HCT116 (cell line): ENCODE measurements around the gene BCL7A. TPM values are rescaled to one million over a fixed set of nuclear protein-coding genes. Genes with fewer than 3 reads are reported as not detected.

Source experiments
- ATAC-seq: fragments of 200-7000 bp; cut with Tn5 transposase; 2 replicates; pipeline ENCODE4 v1.9.1; 2020; ENCODE audit warnings: mild to moderate bottlenecking, moderate library complexity
- BruUV-seq: library from RNA; stranded (reverse); fragments of 400-500 nt; replicated peaks from 2 replicates; lab custom pipeline; 2021; lab: Mats Ljungman, UMichigan
- CTCF ChIA-PET: fragments of 300-600 bp; sonication (Branson Sonifier 250); formaldehyde crosslinking; loops from one replicate; lab custom pipeline; 2021; ENCODE audit warnings: antibody characterized with exemption; lab: Charles Lee
- POLR2A ChIA-PET: fragments of 300-600, 350-600 bp; sonication (Branson Sonifier 250); formaldehyde crosslinking; loops from one replicate; lab custom pipeline; 2021; ENCODE audit warnings: antibody characterized with exemption; lab: Charles Lee
- RAD21 ChIA-PET, 2 experiments: fragments of 300-600 bp; sonication (Branson Sonifier 250); formaldehyde crosslinking; loops; one replicate each; lab custom pipeline; 2023; ENCODE audit warnings: low total read pairs in 2 of 2; ENCODE audit not compliant: uncharacterized antibody in 2 of 2, unreplicated experiment in 2 of 2, low non-redundant PET in 1 of 2; lab: Charles Lee
- DNase-seq: peaks from one replicate; pipeline ENCODE4 v3.0.0-alpha.2; 2010; ENCODE audit warnings: low read depth, low spot score
- H2AFZ ChIP-seq: fragments of 200-600 bp; shearing (Covaris generic), sonication (generic); 2 replicates; pipeline ENCODE4 v1.6.1; 2017; ENCODE audit warnings: low read depth, mixed run types, mixed read lengths, antibody characterized with exemption, low read length; ENCODE audit not compliant: poor library complexity, severe bottlenecking
- H3K27ac ChIP-seq: 2 replicates; pipeline ENCODE4 v1.5.1; 2012; ENCODE audit warnings: low read depth, low read length
- H3K27me3 ChIP-seq: fragments of 200-600 bp; sonication (generic); 2 replicates; pipeline ENCODE4 v1.6.1; 2016; ENCODE audit warnings: mixed run types, low read length, mixed read lengths; ENCODE audit not compliant: insufficient read depth
- H3K36me3 ChIP-seq, 2 experiments: fragments of 200-500 bp in 1 of 2; fragments of 200-600 bp in 1 of 2; sonication (Bioruptor generic) in 1 of 2; sonication (generic) in 1 of 2; 2 replicates each; pipeline versions ENCODE4 v1.5.1 to v1.6.1; 2014 to 2016; ENCODE audit warnings: low read length in 2 of 2, inconsistent platforms in 1 of 2, mixed read lengths in 1 of 2, mixed run types in 1 of 2; ENCODE audit not compliant: insufficient read depth in 2 of 2, control insufficient read depth in 1 of 2
- H3K4me1 ChIP-seq, 2 experiments: fragments of 200-600 bp in 1 of 2; sonication (generic) in 1 of 2; 2 replicates each; pipeline versions ENCODE4 v1.5.1 to v1.6.1; 2012 to 2017; ENCODE audit warnings: low read length in 2 of 2, inconsistent platforms in 1 of 2, mild to moderate bottlenecking in 1 of 2, mixed read lengths in 1 of 2, mixed run types in 1 of 2, moderate library complexity in 1 of 2; ENCODE audit not compliant: insufficient read depth in 2 of 2, control insufficient read depth in 1 of 2
- H3K4me2 ChIP-seq: fragments of 200-600 bp; sonication (generic); 2 replicates; pipeline ENCODE4 v1.6.1; 2017; ENCODE audit warnings: mixed run types, low read length, mixed read lengths
- H3K4me3 ChIP-seq, 2 experiments: fragments of 200-600 bp in 1 of 2; sonication (generic) in 1 of 2; replicated peaks in 1 of 2; 2 replicates each; pipeline ENCODE4 v1.5.1; 2011 to 2016; ENCODE audit warnings: low read length in 2 of 2, control low read depth in 1 of 2, low read depth in 1 of 2, mild to moderate bottlenecking in 1 of 2, mixed read lengths in 1 of 2, mixed run types in 1 of 2
- H3K79me2 ChIP-seq: fragments of 200-600 bp; sonication (generic); 2 replicates; pipeline ENCODE4 v1.6.1; 2017; ENCODE audit warnings: mild to moderate bottlenecking, mixed run types, low read length, moderate library complexity, mixed read lengths; ENCODE audit not compliant: insufficient read depth
- H3K9ac ChIP-seq: fragments of 200-600 bp; sonication (generic); 2 replicates; pipeline ENCODE4 v1.6.1; 2016; ENCODE audit warnings: low read length, mixed read lengths
- H3K9me2 ChIP-seq: fragments of 200-600 bp; sonication (generic), shearing (Covaris generic); 2 replicates; pipeline ENCODE4 v1.6.1; 2017; ENCODE audit warnings: mixed run types, mild to moderate bottlenecking, moderate library complexity; ENCODE audit not compliant: insufficient read depth
- H3K9me3 ChIP-seq, 2 experiments: fragments of 200-500 bp in 1 of 2; fragments of 200-600 bp in 1 of 2; sonication (Bioruptor generic) in 1 of 2; sonication (generic) in 1 of 2; 2 replicates each; pipeline ENCODE4 v1.6.1; 2014 to 2017; ENCODE audit warnings: low read length in 2 of 2, mixed read lengths in 2 of 2, inconsistent platforms in 1 of 2, low read depth in 1 of 2, mild to moderate bottlenecking in 1 of 2, mixed run types in 1 of 2, moderate library complexity in 1 of 2; ENCODE audit not compliant: control insufficient read depth in 1 of 2, insufficient read depth in 1 of 2
- H4K20me1 ChIP-seq: fragments of 200-600 bp; sonication (generic), shearing (Covaris generic); 2 replicates; pipeline ENCODE4 v1.6.1; 2017; ENCODE audit warnings: mixed run types, mild to moderate bottlenecking, moderate library complexity; ENCODE audit not compliant: insufficient read depth
- ATF3 ChIP-seq: IDR thresholded peaks from 2 replicates; pipeline ENCODE4 v1.6.1; 2012
- CBX3 ChIP-seq: IDR thresholded peaks from 2 replicates; pipeline ENCODE4 v1.6.1; 2012; ENCODE audit warnings: low read depth
- CEBPB ChIP-seq: IDR thresholded peaks from 2 replicates; pipeline ENCODE4 v1.6.1; 2012; ENCODE audit warnings: low read depth
- CTCF ChIP-seq, 3 experiments: fragments of 200-600 bp in 1 of 3; sonication (generic) in 1 of 3; IDR thresholded peaks in 2 of 3; conservative IDR thresholded peaks in 1 of 3; 2 replicates each; pipeline ENCODE4 v1.5.1; 2012 to 2017; ENCODE audit warnings: low read depth in 2 of 3, low read length in 2 of 3, antibody characterized with exemption in 1 of 3, borderline replicate concordance in 1 of 3, control low read depth in 1 of 3, mild to moderate bottlenecking in 1 of 3, mixed read lengths in 1 of 3, mixed run types in 1 of 3, moderate library complexity in 1 of 3; ENCODE audit not compliant: insufficient read depth in 1 of 3
- EGR1 ChIP-seq: IDR thresholded peaks from 2 replicates; pipeline ENCODE4 v1.6.1; 2012; ENCODE audit warnings: low read depth
- ELF1 ChIP-seq: IDR thresholded peaks from 2 replicates; pipeline ENCODE4 v1.6.1; 2012; ENCODE audit warnings: low read depth, borderline replicate concordance
- EZH2 ChIP-seq: fragments of 200-600 bp; sonication (generic); IDR thresholded peaks from 2 replicates; pipeline ENCODE4 v1.6.1; 2017; ENCODE audit warnings: antibody characterized with exemption, mixed run types
- EZH2phosphoT487 ChIP-seq: fragments of 200-600 bp; IDR thresholded peaks from 2 replicates; pipeline ENCODE4 v1.6.1; 2018; ENCODE audit warnings: antibody characterized with exemption, borderline replicate concordance
- FOSL1 ChIP-seq: IDR thresholded peaks from 2 replicates; pipeline ENCODE4 v1.6.1; 2012; ENCODE audit warnings: low read depth
- JUND ChIP-seq: IDR thresholded peaks from 2 replicates; pipeline ENCODE4 v1.6.1; 2012
- MAX ChIP-seq: IDR thresholded peaks from 2 replicates; pipeline ENCODE4 v1.6.1; 2012
- POLR2A ChIP-seq: IDR thresholded peaks from 2 replicates; pipeline ENCODE4 v1.7.0; 2011; ENCODE audit warnings: borderline replicate concordance; ENCODE audit not compliant: insufficient read depth, insufficient read length; ENCODE audit errors: extremely low read depth
- RAD21 ChIP-seq: IDR thresholded peaks from 2 replicates; pipeline ENCODE4 v1.6.1; 2012; ENCODE audit warnings: low read depth, mild to moderate bottlenecking
- REST ChIP-seq: IDR thresholded peaks from 2 replicates; pipeline ENCODE4 v1.6.1; 2012; ENCODE audit warnings: low read depth
- SIN3A ChIP-seq: IDR thresholded peaks from 2 replicates; pipeline ENCODE4 v1.6.1; 2012; ENCODE audit warnings: low read depth
- ZBTB33 ChIP-seq: IDR thresholded peaks from 2 replicates; pipeline ENCODE4 v1.6.1; 2011; ENCODE audit warnings: mild to moderate bottlenecking, low read length, moderate library complexity; ENCODE audit not compliant: insufficient replicate concordance; ENCODE audit errors: extremely low read depth
- ZFX ChIP-seq: fragments of 450-650 bp; IDR thresholded peaks from 2 replicates; pipeline ENCODE4 v1.6.1; 2017
- intact Hi-C: fragments of 100-400 bp; cut with micrococcal nuclease; formaldehyde crosslinking; loops from 2 replicates; pipeline ENCODE4 v1.10.0; 2022
- total RNA-seq: library from RNA; stranded (reverse); gene quantifications from one replicate; pipeline ENCODE4 v1.2.1, GENCODE V29; 2021; ENCODE audit not compliant: unreplicated experiment

BCL7A gene
- total RNA-seq, 1 experiment from 2014 or later = 14.2 TPM

GRCh38 chr12:122046145-122046544, 24.5 kb downstream of the BCL7A start:
- intact Hi-C loops = no loop called here
- no TSS peak for BruUV-seq
- no peak for ATAC-seq
- POLR2A ChIA-PET = interaction anchor here (0.7 kb wide), 1 partner anchor 1348 kb away, joined by 4 read pairs; no protein-coding TSS in a partner anchor
- no peaks in the 10 kb centered on the region for H3K79me2 ChIP-seq
- no peaks in the 10 kb centered on the region for H3K27me3 ChIP-seq
- H3K4me3 ChIP-seq = no peak overlapping the region
- CTCF ChIA-PET = no interaction called here
- H3K36me3 ChIP-seq = peaks cover 5 to 6% of the 10 kb centered on the region in 2 experiments; a peak in 3 of 4 replicates
- no peak overlapping the region for H2AFZ ChIP-seq
- RAD21 ChIA-PET = no interaction called here
- DNase-seq = no peak
- no peaks in the 10 kb centered on the region for H3K9me2 ChIP-seq
- no peak overlapping the region for H3K4me2 ChIP-seq
- H4K20me1 ChIP-seq = no peaks in the 10 kb centered on the region
- H3K9ac ChIP-seq = no peak overlapping the region
- H3K4me1 ChIP-seq = no peaks in the 10 kb centered on the region
- no peak overlapping the region for H3K27ac ChIP-seq
- TF ChIP-seq CEBPB = no peak
- no peak for TF ChIP-seq CBX3
- no peak for TF ChIP-seq ATF3
- TF ChIP-seq EZH2 = no peak
- no peak for TF ChIP-seq MAX
- no peak for TF ChIP-seq ZFX
- TF ChIP-seq POLR2A = no peak
- TF ChIP-seq JUND = no peak
- no peak for TF ChIP-seq EGR1
- no peak for TF ChIP-seq ZBTB33
- TF ChIP-seq ELF1 = no peak
- TF ChIP-seq RAD21 = no peak
- TF ChIP-seq FOSL1 = no peak
- TF ChIP-seq SIN3A = no peak
- TF ChIP-seq REST = no peak
- TF ChIP-seq EZH2phosphoT487 = no peak
- TF ChIP-seq CTCF (IDR thresholded peaks at IDR 0.05 in 2 of 3, conservative IDR thresholded peaks at IDR 0.05 in 1 of 3; ENCODE audit: borderline replicate concordance in 1 of 3, insufficient read depth in 1 of 3, low read depth in 2 of 3, low read length in 2 of 3) = no peak
- H3K9me3 ChIP-seq = no peaks in the 10 kb centered on the region
